Measurements from ENCODE around the gene RBP3.
A peak's percentile ranks its signal among the peaks of the same experiment; 100 is the strongest.
"Not testable (repeated sequence)": the region's sequence is repeated elsewhere in the genome, so short reads cannot be mapped to it uniquely, and the experiment has no call there.

RBP3 gene

DNA sequence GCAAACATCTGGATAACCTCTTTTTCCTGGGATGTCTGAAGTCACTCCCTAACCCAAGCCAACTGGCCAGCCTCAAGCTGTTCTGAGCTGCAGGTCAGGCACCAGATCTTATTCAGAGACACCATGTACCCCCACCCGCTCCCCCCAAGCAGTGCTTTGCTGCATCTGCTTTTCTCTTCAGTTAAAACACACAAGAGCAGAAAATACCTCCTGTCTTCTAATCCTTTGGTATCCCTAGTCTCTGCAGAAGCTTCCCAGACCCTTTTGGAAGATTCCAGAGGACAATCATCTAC, 32.9 kb downstream of the RBP3 start:
- H3K27me3 ChIP-seq (ENCODE audit: insufficient read depth, low read depth): 0 out of 2 replicates have a peak, but pooled peaks cover 2% of the 10 kb centered on the region
- TF ChIP-seq, protein P1, sequence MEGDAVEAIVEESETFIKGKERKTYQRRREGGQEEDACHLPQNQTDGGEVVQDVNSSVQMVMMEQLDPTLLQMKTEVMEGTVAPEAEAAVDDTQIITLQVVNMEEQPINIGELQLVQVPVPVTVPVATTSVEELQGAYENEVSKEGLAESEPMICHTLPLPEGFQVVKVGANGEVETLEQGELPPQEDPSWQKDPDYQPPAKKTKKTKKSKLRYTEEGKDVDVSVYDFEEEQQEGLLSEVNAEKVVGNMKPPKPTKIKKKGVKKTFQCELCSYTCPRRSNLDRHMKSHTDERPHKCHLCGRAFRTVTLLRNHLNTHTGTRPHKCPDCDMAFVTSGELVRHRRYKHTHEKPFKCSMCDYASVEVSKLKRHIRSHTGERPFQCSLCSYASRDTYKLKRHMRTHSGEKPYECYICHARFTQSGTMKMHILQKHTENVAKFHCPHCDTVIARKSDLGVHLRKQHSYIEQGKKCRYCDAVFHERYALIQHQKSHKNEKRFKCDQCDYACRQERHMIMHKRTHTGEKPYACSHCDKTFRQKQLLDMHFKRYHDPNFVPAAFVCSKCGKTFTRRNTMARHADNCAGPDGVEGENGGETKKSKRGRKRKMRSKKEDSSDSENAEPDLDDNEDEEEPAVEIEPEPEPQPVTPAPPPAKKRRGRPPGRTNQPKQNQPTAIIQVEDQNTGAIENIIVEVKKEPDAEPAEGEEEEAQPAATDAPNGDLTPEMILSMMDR (conservative IDR thresholded peaks at IDR 0.05; ENCODE audit: low read depth, low read length): no peak
- no peaks in the 10 kb centered on the region for H4K20me1 ChIP-seq (ENCODE audit: insufficient read depth)
- H3K27ac ChIP-seq: no peak overlapping the region
- H3K4me3 ChIP-seq (IDR thresholded peaks at IDR 0.05; ENCODE audit: insufficient read depth, low read depth, low read length): no peak overlapping the region
- H2AFZ ChIP-seq (ENCODE audit: low read depth): no peak overlapping the region
- no peak overlapping the region for H3K9ac ChIP-seq
- no peak overlapping the region for H3K4me2 ChIP-seq
- peaks cover 7% of the 10 kb centered on the region for H3K4me1 ChIP-seq (ENCODE audit: low read depth, poor library complexity, severe bottlenecking)
- no peaks in the 10 kb centered on the region for H3K79me2 ChIP-seq (ENCODE audit: insufficient read depth, low read depth)
- no peaks in the 10 kb centered on the region for H3K36me3 ChIP-seq (ENCODE audit: insufficient read depth)

DNA sequence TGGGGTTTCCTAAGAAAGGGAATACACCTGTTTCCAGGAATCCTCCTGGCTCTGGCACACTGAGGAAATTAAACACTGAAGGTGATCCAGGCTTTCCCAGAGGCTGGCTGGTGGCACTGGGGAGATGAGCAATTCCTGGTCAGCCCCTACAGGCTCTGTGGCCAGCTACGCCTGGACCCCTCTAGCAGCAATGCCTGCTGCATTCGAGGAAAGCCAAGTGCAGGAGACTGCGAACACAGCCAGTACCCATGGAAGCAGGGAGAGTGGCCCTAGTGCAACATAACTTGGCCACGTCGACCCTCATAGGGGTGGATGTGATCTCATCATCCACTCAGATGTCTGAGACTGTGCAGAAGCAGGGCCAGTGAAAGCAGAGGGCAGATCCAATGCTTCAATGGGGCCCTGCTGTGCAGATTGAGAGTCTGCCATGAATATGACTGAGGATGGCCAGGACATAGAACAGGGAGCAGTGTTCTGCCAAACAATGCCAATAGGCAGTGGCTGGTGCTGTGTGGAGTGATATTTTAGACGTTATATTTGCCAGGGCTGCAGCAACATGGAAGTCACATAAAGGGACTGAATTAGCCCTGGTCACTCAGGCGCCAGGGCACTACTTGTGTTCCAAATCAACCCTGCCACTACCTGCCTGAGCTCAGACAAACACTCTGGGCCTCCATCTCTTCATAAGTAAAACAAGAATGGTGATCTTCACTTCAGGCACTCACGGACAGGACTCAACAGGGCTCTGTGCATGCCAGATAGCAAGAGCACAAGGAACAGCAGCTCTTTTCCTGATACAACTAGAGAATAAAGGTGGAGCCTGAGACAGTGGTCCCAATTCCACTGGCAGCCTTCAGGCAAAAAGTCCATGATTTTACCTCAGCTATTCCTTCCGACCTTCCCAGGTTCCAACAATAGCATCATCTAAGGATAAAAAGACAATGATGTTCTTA, 33.5 kb downstream of the RBP3 start:
- Histone ChIP-seq H2AFZ (ENCODE audit: low read depth) (no peak overlapping the region), H3K4me2 (no peak overlapping the region), H3K9ac (no peak overlapping the region), H3K79me2 (ENCODE audit: insufficient read depth, low read depth) (no peaks in the 10 kb centered on the region), H4K20me1 (ENCODE audit: insufficient read depth) (no peaks in the 10 kb centered on the region), H3K4me1 (ENCODE audit: low read depth, poor library complexity, severe bottlenecking) (peaks cover 7% of the 10 kb centered on the region), H3K36me3 (ENCODE audit: insufficient read depth) (no peaks in the 10 kb centered on the region), H3K4me3 (IDR thresholded peaks at IDR 0.05; ENCODE audit: insufficient read depth, low read depth, low read length) (no peak overlapping the region), H3K27me3 (ENCODE audit: insufficient read depth, low read depth) (0 out of 2 replicates have a peak, but pooled peaks cover 2% of the 10 kb centered on the region), H3K27ac (no peak overlapping the region)
- TF ChIP-seq, protein P1 (conservative IDR thresholded peaks at IDR 0.05; ENCODE audit: low read depth, low read length): no peak

DNA sequence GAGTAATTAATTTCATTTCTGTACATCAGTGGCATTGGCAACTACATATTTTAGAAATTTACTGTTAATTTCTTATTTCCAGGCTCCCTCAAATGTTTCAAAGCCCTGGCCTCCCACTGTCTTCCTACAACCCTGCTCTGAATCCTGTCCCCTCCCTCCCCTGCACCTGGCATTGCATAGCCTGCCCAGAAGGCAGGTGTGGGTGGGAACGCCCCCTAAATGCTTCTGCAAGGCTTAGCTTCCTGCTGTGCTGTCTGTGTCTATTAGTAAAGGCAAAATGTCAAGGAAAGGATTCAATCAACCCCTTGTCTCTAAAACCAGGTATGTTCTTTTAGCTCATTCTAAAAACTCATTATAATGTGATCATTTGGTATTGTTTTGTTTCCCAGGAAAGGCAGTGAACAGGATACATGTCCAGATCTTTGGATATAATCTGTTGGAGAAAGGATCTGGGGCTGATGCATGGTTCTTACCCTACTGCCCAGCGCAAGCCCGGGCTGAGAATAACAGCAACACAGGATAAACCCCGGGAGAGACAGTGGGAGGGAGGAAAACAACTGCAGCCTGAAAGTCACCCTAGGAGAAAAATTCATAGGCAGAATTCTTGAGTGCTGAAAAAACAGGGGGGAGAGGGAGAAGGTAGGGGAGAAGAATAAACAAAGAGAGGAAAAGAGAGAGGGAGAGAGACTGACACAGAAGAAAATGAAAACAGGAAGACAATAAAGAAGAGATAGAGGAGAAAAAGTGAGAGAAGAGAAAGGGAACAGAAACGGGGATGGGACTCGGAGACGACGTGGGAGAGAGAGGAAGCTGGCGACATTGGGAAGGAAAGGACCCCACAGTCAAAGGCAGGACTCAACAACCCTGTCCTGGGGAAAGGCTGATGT, 35.3 kb downstream of the RBP3 start:
- Histone ChIP-seq H3K27me3 (ENCODE audit: insufficient read depth, low read depth) (0 out of 2 replicates have a peak, but pooled peaks cover 2% of the 10 kb centered on the region), H4K20me1 (ENCODE audit: insufficient read depth) (no peaks in the 10 kb centered on the region), H3K27ac (no peak overlapping the region), H3K79me2 (ENCODE audit: insufficient read depth, low read depth) (no peaks in the 10 kb centered on the region), H3K9ac (no peak overlapping the region), H3K4me3 (IDR thresholded peaks at IDR 0.05; ENCODE audit: insufficient read depth, low read depth, low read length) (no peak overlapping the region), H3K4me1 (ENCODE audit: low read depth, poor library complexity, severe bottlenecking) (peaks cover 4% of the 10 kb centered on the region), H3K4me2 (peak overlapping the region; percentile 90), H2AFZ (ENCODE audit: low read depth) (peak overlapping the region; percentile 93), H3K36me3 (ENCODE audit: insufficient read depth) (no peaks in the 10 kb centered on the region)
- TF ChIP-seq, protein P1 (conservative IDR thresholded peaks at IDR 0.05; ENCODE audit: low read depth, low read length): no peak

DNA sequence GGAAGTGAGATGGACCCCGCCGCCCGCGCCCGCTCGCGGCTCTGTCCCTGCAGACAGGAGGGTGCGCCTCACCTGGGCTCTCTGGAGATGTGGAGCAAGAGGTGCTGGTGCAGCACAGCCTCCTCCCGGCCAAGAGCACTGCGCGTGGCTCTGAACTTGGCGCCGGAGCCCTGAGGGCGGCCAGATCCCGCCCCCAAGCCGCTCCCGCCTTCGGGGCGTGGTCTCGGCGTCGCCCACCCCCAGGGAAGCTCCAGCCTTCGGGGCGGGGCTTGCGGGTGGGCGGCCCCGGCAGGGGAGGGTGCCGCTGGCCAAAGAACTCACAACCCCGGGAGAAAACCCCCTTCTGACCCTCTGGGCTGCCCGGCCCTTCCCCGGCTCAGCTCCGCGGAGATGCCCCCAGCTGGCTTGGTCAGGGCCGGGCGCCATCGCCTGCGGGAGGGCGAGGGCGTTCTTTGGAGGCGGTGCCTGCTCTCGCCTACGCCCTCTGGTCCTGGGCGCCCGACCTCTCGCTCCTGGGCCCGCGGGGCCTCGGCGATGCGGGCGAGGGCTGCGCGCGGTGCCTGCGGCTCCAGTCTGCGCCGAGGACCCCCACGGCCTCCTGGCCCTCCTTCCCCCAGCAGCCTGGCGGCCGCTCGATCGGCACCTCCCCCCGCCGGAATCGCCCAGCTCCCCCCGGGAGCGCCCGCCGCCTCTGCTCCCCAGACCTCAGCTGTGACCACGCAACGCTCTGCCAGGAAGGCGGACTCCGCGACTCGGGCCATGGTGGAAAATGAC, 36.2 kb downstream of the RBP3 start, which contains the start of gene ZNF488:
Gene ZNF488 (minus strand): TSS at position 146 of the 774 bp plus-strand sequence. CDS start 15,464 bp downstream, outside the sequence.
- H3K9ac ChIP-seq: no peak within 1 kb of the TSS
- TF ChIP-seq, protein P1 (conservative IDR thresholded peaks at IDR 0.05; ENCODE audit: low read depth, low read length): no peak
- no peak within 1 kb of the TSS for H3K27ac ChIP-seq

DNA sequence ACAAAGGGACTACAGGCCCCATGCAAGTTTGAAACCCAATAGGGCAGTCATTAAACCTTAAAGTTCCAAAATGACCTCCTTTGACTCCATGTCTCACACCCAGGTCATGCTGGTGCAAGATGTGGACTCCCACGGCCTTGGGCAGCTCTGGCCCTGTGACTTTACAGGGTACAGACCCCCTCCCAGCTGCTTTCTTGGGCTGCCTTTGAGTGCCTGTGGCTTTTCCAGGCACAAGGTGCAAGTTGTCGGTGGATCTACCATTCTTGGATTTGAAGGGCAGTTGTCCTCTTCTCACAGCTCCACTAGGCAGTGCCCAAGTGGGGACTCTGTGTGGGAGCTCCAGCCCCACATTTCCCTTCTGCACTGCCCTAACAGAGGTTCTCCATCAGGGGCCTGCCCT, 37.9 kb downstream of the RBP3 start:
- H3K79me2 ChIP-seq (ENCODE audit: insufficient read depth, low read depth); H3K4me1 ChIP-seq (ENCODE audit: low read depth, poor library complexity, severe bottlenecking); H3K4me2 ChIP-seq; H3K9ac ChIP-seq; H2AFZ ChIP-seq (ENCODE audit: low read depth); H3K4me3 ChIP-seq (IDR thresholded peaks at IDR 0.05; ENCODE audit: insufficient read depth, low read depth, low read length); H3K27ac ChIP-seq; H3K27me3 ChIP-seq (ENCODE audit: insufficient read depth, low read depth); H3K36me3 ChIP-seq (ENCODE audit: insufficient read depth); H4K20me1 ChIP-seq (ENCODE audit: insufficient read depth): not testable (repeated sequence)

More for the DNA sequence above, 36.2 kb downstream of the RBP3 start, which contains the start of gene ZNF488:
- Histone ChIP-seq H4K20me1 (ENCODE audit: insufficient read depth) (no peaks in the 10 kb centered on the region), H3K27me3 (ENCODE audit: insufficient read depth, low read depth) (0 out of 2 replicates have a peak, but pooled peaks cover 2% of the 10 kb centered on the region), H3K36me3 (ENCODE audit: insufficient read depth) (no peaks in the 10 kb centered on the region), H3K79me2 (ENCODE audit: insufficient read depth, low read depth) (no peaks in the 10 kb centered on the region), H3K4me2 (peak within 1 kb of the TSS; percentile 90), H3K4me3 (IDR thresholded peaks at IDR 0.05; ENCODE audit: insufficient read depth, low read depth, low read length) (no peak within 1 kb of the TSS), H3K4me1 (ENCODE audit: low read depth, poor library complexity, severe bottlenecking) (peaks cover 4% of the 10 kb centered on the region), H2AFZ (ENCODE audit: low read depth) (peak within 1 kb of the TSS; percentile 93)
